ENCODE data around the gene IFIT1.
"Not testable (repeated sequence)": the region's sequence is repeated elsewhere in the genome, so short reads cannot be mapped to it uniquely, and the experiment has no call there.

Gene IFIT1

DNA sequence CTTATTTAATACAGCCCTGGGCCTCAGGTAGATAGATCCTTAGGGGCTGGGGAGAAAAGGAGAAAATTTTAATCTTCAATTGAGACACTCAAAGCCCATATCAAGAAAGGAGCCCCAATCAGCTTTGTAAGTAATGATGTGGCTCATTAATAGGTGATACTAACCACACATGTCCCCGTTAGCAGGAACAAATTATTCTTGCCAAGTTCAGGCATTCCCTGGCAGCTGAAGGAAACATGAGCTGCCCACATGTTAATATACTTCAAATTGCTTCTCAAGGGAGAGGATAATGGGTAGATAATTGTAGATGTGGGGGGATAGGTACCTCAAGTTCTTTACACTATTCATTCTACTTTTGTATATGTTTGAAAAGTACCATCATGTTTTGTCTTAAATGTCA lies 36.5 kb downstream of the IFIT1 start:
- H3K27me3 ChIP-seq (replicated peaks; ENCODE audit: control insufficient read depth, insufficient read depth, low read length, poor library complexity, severe bottlenecking): no peaks in the 10 kb centered on the region
- no peak for DNase-seq

DNA sequence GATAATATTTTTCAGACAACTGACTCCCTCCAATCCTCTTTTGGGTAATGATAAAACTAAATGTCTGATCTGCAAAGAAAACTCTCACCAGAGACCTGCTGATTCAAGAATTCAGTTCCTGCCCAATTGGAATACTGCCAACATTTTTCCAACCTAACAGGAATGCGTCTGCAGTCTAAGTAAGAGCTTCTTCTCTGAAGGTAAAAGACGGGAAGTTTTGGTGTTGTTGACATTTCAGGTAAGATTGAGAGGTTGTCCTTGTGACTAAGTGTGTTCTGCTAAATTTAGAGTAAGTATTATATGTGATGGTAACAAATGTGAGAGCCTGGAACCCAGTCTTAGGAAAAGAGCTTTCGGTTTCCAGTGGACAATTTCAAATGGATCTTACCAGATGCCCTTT lies 39.6 kb downstream of the IFIT1 start:
- no peaks in the 10 kb centered on the region for H3K36me3 ChIP-seq (ENCODE audit: control insufficient read depth, insufficient read depth, low read length)
- DNase-seq: no peak
- H3K9me3 ChIP-seq (ENCODE audit: control insufficient read depth, low read length): no peaks in the 10 kb centered on the region
- no peaks in the 10 kb centered on the region for H3K4me1 ChIP-seq (ENCODE audit: control insufficient read depth, insufficient read depth, low read length, poor library complexity, severe bottlenecking)
- H3K27ac ChIP-seq (ENCODE audit: insufficient read depth, low read length, poor library complexity, severe bottlenecking): no peak overlapping the region
- H3K27me3 ChIP-seq (replicated peaks; ENCODE audit: control insufficient read depth, insufficient read depth, low read length, poor library complexity, severe bottlenecking): no peaks in the 10 kb centered on the region
- no peak overlapping the region for H3K4me3 ChIP-seq (ENCODE audit: insufficient read depth, low read depth, low read length, poor library complexity, severe bottlenecking)

More for the DNA sequence above, 36.5 kb downstream of the IFIT1 start:
- Histone ChIP-seq H3K9me3 (ENCODE audit: control insufficient read depth, low read length) (no peaks in the 10 kb centered on the region), H3K27ac (ENCODE audit: insufficient read depth, low read length, poor library complexity, severe bottlenecking) (no peak overlapping the region), H3K4me3 (ENCODE audit: insufficient read depth, low read depth, low read length, poor library complexity, severe bottlenecking) (no peak overlapping the region), H3K36me3 (ENCODE audit: control insufficient read depth, insufficient read depth, low read length) (no peaks in the 10 kb centered on the region), H3K4me1 (ENCODE audit: control insufficient read depth, insufficient read depth, low read length, poor library complexity, severe bottlenecking) (no peaks in the 10 kb centered on the region)

DNA sequence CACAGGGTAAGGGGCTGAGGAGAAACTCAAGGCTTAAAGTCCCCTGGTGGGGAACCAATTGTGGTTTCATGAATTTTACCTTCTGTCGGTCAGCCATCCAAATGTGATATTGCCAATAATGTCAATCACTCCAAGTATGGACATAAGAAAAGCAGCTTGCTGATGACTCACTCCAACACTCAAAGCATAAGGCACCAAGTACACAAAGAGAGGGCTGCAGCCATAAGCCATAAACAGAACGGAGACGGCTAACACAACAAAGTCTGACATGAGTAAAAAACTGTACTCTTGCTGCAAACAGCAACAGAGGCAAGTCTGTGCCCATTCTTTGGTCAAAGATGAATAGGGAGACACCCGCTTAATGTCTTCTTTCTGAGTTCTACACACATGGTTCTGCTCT lies 46.1 kb downstream of the IFIT1 start:
- H3K27ac ChIP-seq (ENCODE audit: insufficient read depth, low read length, poor library complexity, severe bottlenecking): no peak overlapping the region
- H3K9me3 ChIP-seq (ENCODE audit: control insufficient read depth, low read length): no peaks in the 10 kb centered on the region
- no peaks in the 10 kb centered on the region for H3K4me1 ChIP-seq (ENCODE audit: control insufficient read depth, insufficient read depth, low read length, poor library complexity, severe bottlenecking)
- no peak for DNase-seq
- no peaks in the 10 kb centered on the region for H3K27me3 ChIP-seq (replicated peaks; ENCODE audit: control insufficient read depth, insufficient read depth, low read length, poor library complexity, severe bottlenecking)
- H3K36me3 ChIP-seq (ENCODE audit: control insufficient read depth, insufficient read depth, low read length): no peaks in the 10 kb centered on the region
- H3K4me3 ChIP-seq (ENCODE audit: insufficient read depth, low read depth, low read length, poor library complexity, severe bottlenecking): no peak overlapping the region

DNA sequence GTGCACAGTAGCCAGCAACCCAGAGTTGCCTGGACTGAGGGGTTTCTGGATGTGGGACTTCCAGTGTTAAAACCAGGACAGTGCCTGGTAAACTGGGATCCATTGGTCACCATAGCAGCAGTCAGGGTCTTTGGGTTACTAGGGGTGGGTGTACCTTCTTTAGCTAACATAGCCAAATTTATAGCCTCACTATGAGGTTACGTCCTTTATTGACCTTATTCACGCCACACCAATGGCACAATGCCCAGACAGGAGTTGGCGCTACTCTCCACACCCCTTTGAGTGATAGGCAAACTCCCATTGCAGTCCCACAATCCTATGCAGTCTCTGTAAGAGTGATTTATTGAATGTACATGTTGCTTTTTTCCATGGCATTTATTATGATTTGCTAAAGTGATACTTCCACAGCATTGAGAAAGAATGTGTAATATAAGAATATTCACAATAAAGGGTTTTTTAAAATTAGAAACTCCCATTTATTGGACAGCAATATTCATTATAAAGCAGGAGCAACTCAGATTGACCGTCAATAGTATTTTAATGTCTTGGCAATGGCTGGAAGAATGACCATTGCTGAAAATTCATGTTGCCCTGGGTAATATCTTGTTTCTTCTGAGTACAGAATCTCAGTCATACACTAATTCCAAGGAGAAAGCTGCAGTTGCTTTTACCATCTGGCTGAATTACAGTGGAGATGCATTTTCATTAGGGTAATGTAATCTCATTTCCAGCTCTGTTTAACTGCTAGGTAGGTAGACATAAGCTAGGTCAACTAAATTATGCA lies 48.0 kb downstream of the IFIT1 start:
- H3K4me3 ChIP-seq (ENCODE audit: insufficient read depth, low read depth, low read length, poor library complexity, severe bottlenecking): no peak overlapping the region
- H3K9me3 ChIP-seq (ENCODE audit: control insufficient read depth, low read length): no peaks in the 10 kb centered on the region
- no peaks in the 10 kb centered on the region for H3K4me1 ChIP-seq (ENCODE audit: control insufficient read depth, insufficient read depth, low read length, poor library complexity, severe bottlenecking)
- H3K27ac ChIP-seq (ENCODE audit: insufficient read depth, low read length, poor library complexity, severe bottlenecking): no peak overlapping the region
- no peaks in the 10 kb centered on the region for H3K27me3 ChIP-seq (replicated peaks; ENCODE audit: control insufficient read depth, insufficient read depth, low read length, poor library complexity, severe bottlenecking)
- no peaks in the 10 kb centered on the region for H3K36me3 ChIP-seq (ENCODE audit: control insufficient read depth, insufficient read depth, low read length)
- DNase-seq: no peak

DNA sequence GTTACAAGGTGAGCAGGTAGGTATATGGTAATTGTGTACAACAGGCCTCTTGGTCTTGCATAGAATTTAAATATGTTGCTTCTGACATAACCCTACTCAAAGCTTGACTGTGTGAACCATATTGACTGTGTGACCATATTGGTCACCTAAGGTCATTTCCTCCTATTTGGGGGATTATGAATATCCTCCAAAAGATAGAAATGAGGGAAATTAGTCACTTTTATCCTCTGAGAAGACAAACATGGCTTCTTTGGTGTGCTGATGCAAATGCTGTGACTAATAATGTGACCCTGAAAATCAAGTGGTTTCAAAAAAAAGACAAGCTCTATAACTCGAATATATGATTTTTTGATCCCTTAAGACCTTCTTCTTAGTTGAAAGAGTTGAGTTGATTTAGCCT lies 49.9 kb downstream of the IFIT1 start:
- no peaks in the 10 kb centered on the region for H3K36me3 ChIP-seq (ENCODE audit: control insufficient read depth, insufficient read depth, low read length)
- DNase-seq: no peak
- no peaks in the 10 kb centered on the region for H3K4me1 ChIP-seq (ENCODE audit: control insufficient read depth, insufficient read depth, low read length, poor library complexity, severe bottlenecking)
- H3K4me3 ChIP-seq (ENCODE audit: insufficient read depth, low read depth, low read length, poor library complexity, severe bottlenecking): no peak overlapping the region
- no peak overlapping the region for H3K27ac ChIP-seq (ENCODE audit: insufficient read depth, low read length, poor library complexity, severe bottlenecking)
- no peaks in the 10 kb centered on the region for H3K27me3 ChIP-seq (replicated peaks; ENCODE audit: control insufficient read depth, insufficient read depth, low read length, poor library complexity, severe bottlenecking)
- no peaks in the 10 kb centered on the region for H3K9me3 ChIP-seq (ENCODE audit: control insufficient read depth, low read length)

DNA sequence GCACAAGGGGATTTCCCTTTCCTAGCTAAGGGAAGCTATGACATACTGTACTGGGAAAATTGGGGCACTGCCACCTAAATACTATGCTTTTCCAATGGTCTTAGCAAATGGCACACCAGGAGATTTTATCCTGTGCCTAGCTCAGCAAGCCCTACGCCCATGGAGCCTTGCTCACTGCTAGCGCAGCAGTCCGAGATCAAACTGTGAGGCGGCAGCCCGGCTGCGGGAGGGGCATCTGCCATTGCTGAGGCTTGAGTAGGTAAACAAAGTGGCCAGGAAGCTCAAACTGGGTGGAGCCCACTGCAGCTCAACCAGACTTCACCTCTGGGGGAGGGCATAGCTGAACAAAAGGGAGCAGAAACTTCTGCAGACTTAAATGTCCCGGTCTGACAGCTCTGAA lies 52.4 kb downstream of the IFIT1 start:
- not testable (repeated sequence) for H3K4me3 ChIP-seq (ENCODE audit: insufficient read depth, low read depth, low read length, poor library complexity, severe bottlenecking); H3K36me3 ChIP-seq (ENCODE audit: control insufficient read depth, insufficient read depth, low read length); H3K27me3 ChIP-seq (replicated peaks; ENCODE audit: control insufficient read depth, insufficient read depth, low read length, poor library complexity, severe bottlenecking); H3K4me1 ChIP-seq (ENCODE audit: control insufficient read depth, insufficient read depth, low read length, poor library complexity, severe bottlenecking); H3K9me3 ChIP-seq (ENCODE audit: control insufficient read depth, low read length); H3K27ac ChIP-seq (ENCODE audit: insufficient read depth, low read length, poor library complexity, severe bottlenecking); DNase-seq

DNA sequence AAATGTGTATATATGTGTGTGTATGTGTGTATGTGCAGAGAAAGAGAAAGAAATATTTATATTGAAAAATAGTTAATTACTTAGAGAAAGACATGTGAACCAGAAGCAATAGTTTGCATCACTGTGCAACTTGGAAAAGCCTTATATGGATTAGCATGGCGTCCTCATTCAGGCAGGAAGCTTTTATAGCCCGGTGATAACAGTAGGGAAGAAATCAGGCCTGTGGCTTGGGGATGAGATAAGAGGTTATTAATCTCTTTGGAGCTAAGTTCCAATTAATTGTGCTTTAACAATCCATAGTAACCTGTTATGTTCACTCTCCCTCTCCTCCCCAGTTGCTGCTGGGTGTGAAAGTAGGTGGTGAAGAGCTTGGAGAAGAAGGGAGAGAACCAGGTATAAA lies 58.5 kb downstream of the IFIT1 start:
- no peak for DNase-seq
- H3K36me3 ChIP-seq (ENCODE audit: control insufficient read depth, insufficient read depth, low read length): no peaks in the 10 kb centered on the region
- no peaks in the 10 kb centered on the region for H3K27me3 ChIP-seq (replicated peaks; ENCODE audit: control insufficient read depth, insufficient read depth, low read length, poor library complexity, severe bottlenecking)
- no peaks in the 10 kb centered on the region for H3K9me3 ChIP-seq (ENCODE audit: control insufficient read depth, low read length)
- no peaks in the 10 kb centered on the region for H3K4me1 ChIP-seq (ENCODE audit: control insufficient read depth, insufficient read depth, low read length, poor library complexity, severe bottlenecking)
- no peak overlapping the region for H3K27ac ChIP-seq (ENCODE audit: insufficient read depth, low read length, poor library complexity, severe bottlenecking)
- H3K4me3 ChIP-seq (ENCODE audit: insufficient read depth, low read depth, low read length, poor library complexity, severe bottlenecking): no peak overlapping the region

DNA sequence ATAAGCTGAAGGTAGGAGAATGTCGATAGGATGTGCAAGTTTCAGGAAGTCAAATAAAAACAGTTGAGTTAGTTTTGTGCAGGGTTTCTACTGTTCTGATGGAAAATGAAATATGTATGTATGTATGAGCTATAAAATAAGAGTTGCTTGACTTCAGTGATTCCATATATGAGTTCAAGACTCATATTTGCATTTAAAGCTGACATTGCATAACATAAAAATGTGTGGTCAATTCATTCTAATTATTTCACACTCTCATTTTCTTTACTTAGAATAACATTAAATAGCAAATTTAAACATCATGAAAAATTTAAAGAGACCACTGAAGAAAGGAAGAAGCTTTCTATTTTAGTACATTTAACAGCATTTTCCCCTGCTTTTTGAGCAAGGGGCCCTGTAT lies 59.8 kb downstream of the IFIT1 start:
- Histone ChIP-seq H3K9me3 (ENCODE audit: control insufficient read depth, low read length) (no peaks in the 10 kb centered on the region), H3K27ac (ENCODE audit: insufficient read depth, low read length, poor library complexity, severe bottlenecking) (no peak overlapping the region), H3K36me3 (ENCODE audit: control insufficient read depth, insufficient read depth, low read length) (no peaks in the 10 kb centered on the region), H3K27me3 (replicated peaks; ENCODE audit: control insufficient read depth, insufficient read depth, low read length, poor library complexity, severe bottlenecking) (no peaks in the 10 kb centered on the region), H3K4me1 (ENCODE audit: control insufficient read depth, insufficient read depth, low read length, poor library complexity, severe bottlenecking) (no peaks in the 10 kb centered on the region), H3K4me3 (ENCODE audit: insufficient read depth, low read depth, low read length, poor library complexity, severe bottlenecking) (no peak overlapping the region)
- DNase-seq: no peak

DNA sequence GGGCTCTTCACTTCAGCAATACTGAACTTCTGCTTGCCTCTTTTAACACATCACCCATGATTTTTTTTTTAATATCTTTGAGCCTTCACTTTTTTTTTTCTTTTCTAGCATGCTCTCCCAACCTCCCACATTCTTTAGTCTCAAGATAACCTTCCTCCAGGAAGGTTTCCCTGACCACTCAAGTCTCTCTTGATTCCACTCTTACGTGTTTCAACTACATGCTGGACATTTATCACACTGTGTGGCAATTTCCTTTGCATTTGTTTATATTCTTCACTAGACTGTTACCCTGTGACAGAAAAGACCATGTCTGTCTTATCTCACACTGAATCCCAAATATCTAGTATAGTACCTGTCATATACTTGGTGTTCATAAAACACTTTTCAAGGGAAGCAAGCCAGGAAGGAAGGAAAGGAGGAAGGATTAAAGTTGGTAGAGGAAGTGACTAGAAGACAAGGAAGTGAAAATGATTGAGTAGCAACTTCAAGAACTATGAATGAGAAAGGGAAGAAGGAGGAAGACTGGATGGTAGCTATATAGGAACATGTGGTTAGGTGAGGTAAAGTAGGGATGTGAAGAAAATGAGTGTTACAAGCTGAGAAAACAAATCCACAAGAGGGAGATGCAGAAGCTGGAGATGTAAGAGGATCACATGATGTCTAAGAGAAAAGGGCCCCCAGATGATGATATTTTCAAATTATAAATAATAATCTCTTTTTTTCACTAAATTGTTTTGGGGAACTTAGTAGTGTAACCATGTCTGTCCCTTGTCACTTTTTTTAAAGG lies 62.3 kb downstream of the IFIT1 start:
- H3K36me3 ChIP-seq (ENCODE audit: control insufficient read depth, insufficient read depth, low read length): no peaks in the 10 kb centered on the region
- DNase-seq: no peak
- no peaks in the 10 kb centered on the region for H3K4me1 ChIP-seq (ENCODE audit: control insufficient read depth, insufficient read depth, low read length, poor library complexity, severe bottlenecking)
- no peaks in the 10 kb centered on the region for H3K27me3 ChIP-seq (replicated peaks; ENCODE audit: control insufficient read depth, insufficient read depth, low read length, poor library complexity, severe bottlenecking)
- H3K27ac ChIP-seq (ENCODE audit: insufficient read depth, low read length, poor library complexity, severe bottlenecking): no peak overlapping the region
- no peak overlapping the region for H3K4me3 ChIP-seq (ENCODE audit: insufficient read depth, low read depth, low read length, poor library complexity, severe bottlenecking)
- no peaks in the 10 kb centered on the region for H3K9me3 ChIP-seq (ENCODE audit: control insufficient read depth, low read length)
